Right lung (tissue), 5 donors: ENCODE data around the gene SPTB. TPM values are rescaled to one million over a fixed set of nuclear protein-coding genes. Genes with fewer than 3 reads are reported as not detected.

ENCODE experiments used
- DNase-seq, 2 donors: peaks; one replicate each; pipeline ENCODE4 v3.0.0-alpha.2; 2013
- polyA plus RNA-seq, 5 donors: library from polyadenylated mRNA; unstranded; fragments of 120-200 nt; gene quantifications; one replicate each; pipeline versions ENCODE4 v1.2.1 to v1.2.3, GENCODE V29; 2013; ENCODE audit warnings: inconsistent platforms in 1 of 5, low replicate concordance in 1 of 5; ENCODE audit not compliant: insufficient read length in 5 of 5, insufficient read depth in 1 of 5

Gene SPTB
- polyA plus RNA-seq, 5 donors = 2.7 to 8.0 (median 4.3) TPM

DNA sequence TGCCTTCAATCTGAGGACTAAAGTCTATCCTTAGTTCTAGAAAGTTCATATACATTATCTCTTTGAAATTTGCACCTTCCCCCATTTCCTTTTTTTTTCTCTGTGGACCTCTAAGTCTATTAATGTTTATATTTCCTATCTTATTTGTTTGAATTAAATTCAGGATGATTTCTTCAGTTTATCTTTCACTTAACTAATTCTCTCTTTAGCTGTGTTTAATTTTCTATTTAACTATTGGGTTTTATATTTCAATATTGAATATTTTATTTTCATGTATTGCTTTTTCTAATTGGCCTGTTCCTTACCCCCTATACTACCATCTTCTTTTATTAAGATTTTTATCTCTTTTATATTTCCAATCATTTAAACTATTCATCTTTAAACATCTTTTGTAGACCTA, 166.0 kb downstream of the SPTB start:
- no peak for DNase-seq

DNA sequence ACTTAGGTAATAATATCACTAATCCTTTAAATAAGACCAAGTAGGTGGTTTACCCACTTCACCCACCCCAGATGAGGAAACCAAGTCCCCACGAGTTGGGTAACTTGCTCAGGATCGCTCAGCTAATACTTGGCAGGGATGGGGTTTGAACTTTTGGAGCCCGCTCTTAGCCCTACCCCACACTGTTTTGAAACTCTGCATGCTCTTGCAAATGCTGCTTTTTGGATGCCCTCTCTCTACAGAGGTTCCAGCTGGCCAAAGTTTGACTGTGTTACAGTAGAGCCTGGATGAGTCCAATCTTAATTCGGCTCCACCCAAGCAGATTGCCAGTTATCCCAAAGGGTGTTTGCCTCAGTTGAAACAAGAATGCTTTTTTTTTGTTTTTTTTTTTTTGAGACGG, 168.7 kb downstream of the SPTB start:
- no peak for DNase-seq

DNA sequence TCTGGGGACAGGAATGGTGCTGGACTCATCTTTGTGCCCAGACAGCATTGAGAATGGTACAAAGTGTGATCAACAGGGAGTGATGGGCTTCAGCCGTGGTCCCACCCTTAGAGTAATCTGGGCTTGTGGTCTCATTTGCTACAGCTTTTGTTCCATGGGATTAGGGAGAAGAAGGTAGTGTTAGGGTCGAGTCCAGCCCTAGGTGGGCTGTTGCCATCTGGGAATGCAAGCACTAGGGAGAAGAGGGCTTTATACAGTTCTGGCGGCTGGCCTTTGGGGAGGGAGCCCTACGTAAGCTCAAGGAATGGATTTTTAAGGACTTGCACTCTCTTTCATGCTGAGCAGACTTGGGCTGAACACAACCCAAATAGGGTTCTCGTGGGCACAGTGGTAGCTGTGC, 170.6 kb downstream of the SPTB start:
- DNase-seq = no peak

DNA sequence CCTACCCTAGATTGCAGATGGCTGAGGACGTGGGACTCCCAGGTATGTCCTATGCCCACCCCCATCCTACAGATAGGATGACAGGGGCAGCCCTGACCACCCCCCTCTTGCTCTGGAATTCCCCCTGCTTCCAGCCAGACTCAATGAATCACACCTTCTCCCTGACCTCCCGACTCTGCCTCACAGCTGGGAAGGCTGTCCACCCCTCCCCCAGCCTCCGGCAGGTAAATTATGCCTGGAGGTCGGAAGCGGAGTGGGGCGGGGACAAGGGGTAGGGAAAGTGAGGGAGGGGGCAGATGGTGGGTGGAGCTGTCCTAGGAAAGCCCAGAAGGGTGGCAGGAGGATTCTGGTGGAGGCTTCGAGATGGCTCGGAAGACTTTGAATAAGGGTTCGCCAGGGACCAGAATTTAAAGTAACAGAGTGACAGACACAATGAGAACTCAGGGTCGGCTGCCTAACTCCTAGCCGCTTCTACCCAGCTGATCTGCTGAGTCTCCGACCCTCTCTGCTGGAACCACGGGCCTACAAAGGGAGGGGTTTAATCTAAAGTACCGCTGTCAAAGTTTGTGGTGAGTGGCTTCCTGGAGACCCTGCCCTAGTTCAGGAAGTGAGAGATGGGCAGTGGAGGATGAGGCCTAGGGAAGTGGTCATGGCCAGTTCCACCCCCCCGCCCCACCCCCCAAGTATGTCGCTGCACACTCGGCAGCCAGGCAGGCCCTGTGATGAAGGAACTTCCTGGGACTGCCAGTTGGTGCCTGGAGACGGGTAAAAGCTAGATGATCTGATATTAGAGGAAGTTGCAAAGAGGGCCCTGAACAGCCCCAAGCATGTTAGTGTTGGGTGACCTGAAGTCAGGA, 171.3 kb downstream of the SPTB start:
- no peak for DNase-seq

DNA sequence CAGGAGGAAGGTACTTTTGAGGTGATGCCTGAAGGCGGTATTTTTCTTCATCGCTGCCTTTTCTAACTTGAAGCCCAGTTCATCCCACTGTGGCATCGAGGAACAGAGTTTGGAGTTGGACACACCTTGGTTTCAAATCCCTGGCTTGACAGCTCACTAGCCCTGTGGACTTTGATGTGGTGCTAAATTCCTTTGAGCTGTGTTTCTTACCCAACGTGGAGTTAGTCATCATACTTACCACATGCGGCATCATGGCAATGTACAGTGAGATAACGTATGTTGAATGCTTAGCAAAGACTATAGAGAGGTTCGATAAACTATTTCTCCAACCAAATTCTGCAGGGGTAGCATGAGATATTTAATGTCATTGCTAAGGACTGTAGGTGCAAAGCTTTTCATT, 172.0 kb downstream of the SPTB start:
- DNase-seq = no peak

DNA sequence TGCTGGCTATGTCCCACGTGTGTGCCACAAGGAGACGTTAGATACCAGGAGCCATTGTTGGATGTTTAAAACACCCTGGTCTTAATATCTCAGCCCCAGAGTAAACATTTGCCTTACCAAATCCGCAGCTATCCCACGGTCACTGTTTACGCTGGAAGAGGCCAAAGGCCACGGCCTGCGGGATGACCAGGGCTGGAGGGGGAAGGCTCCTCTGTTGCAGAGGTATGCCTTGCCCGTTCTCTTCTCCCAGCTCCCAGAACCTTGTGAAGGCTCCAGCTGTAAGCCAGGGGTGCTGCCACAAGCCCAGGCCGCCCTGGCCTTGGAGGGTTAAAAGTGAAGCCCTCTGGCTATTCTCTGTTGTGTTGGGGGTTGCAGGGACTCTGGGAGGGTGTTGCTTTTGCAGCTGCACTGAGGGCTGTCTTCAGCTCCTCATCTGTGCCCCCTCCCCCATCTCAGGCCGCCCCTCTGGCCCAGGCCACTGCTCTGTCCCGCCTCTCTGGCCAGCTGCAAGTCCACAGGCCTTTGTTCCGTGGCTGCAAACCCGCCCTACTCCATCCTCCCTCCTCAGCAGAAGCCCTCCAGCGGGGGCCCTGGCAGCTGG, 173.0 kb downstream of the SPTB start:
- no peak for DNase-seq

DNA sequence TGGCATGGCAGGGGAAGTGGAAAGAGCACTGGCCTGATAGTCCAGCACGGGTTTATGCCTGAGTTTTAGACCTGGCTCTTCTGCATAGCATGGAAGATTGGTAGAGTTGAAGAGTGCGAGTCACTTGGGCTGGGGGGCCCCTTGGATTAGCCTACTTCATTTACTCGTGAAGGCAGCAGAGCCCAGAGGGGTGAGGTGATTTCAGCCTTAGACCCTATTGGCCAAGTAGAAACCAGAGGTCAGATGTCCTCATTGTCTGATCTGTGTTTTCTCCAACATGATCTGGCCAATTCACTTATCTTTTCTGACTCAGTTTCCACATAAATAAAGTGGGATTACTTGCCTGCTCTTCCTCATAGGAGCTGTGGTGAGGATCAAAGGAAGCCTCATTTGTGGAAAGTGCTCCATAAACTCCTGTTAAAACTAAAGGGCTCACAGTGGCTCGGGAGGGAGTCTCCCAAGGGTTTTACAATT, 173.6 kb downstream of the SPTB start:
- no peak for DNase-seq

DNA sequence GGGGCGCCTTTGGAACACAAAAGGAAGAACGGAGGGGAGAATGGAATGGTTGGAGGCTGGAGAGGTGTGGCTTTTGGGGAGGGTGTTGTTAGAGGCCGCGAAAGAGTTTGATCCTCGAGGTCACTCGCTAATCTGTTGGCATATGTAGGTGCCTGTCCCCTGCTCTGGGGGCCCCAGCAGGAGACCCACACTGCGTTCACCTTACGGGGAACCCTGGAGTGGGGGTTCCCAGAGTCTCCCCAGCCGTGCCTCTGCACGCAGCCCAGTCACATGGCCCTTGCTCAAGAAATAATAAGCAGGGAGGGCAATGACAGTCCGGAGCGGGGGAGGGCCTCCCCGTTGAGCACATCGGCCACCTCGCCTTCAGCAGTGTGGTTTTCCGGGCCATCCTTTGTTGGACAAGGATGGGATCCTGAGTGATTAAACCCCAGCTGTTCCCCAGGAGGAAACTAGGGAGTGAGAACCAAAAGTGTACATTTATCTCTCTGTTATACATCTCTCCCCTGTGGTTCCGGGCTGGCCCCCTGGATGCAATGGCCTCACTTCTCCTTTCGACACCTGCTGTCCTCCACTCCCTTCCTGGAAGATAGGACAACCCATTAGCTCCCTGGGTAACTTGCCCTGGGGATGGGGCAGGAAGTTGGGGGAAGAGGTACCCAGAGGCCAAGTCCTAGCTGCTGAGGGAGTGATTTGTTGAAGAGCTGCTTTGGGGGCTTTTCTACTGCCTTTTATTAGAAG, 174.2 kb downstream of the SPTB start:
- no peak for DNase-seq

DNA sequence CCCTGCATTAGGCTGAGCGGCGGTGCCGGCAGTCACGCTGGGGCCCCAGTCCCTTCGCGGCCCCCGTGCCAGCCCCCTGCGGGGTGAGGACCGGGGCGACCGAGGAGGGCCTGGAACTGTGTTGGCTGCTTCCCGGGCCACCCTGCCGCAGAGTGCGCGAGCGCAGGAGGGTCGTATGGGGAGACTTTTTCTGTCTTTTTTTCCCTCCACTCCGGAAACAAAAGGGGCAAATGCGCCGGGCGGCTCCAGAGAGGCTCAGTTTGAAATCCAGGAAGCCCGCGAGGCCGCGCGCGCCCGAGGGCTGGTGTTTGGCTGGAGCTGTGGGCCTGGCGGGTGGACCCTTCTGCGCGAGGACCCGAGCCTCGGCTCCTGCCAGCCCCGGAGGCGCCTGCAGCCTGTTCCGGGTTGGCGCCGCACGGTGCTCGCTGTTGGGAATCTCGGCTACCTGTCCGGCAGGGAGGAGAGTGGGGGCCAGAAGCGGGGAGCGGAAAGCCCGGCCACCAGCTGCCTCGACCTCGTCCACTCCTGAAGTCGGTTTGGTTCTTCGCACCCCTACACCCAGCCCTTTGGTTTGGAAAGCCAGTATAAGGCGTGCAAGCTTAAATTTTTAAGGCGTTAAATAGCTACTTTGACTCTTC, 174.8 kb downstream of the SPTB start:
- no peak for DNase-seq

DNA sequence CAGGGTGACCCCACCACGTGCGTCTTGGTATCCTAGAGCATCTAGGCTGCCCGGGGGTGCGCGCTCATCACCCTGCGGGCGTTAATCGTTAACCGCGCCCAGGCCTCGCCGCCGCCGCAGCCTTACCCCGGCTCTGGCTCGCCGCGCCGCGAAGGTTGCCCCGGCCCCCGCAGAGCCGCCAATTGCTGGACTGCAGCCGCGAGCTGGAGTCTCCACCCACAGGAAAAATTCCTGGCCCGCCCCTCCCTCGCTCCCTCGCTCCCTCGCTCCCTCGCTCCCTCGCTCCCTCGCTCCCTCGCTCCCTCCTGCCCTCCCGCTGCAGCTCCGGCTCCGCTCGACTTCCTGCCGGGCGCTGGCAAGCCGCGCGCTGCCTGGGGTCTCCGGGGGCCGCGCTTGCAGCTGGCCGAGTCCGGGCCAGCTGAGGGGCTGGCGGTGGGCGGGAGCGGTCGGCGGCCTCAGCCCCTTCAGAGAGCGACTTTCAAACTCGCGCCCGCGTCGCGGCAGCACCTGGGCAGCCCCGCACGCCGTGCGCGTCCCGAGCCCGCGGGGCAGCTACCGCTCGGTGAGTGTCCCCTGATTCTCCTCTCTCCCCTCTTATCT, 175.5 kb downstream of the SPTB start, which contains the start of gene PLEKHG3:
PLEKHG3 (plus strand) TSS at position 282 of the 600 bp plus-strand sequence. CDS start 23,208 bp downstream, outside the sequence.
- peak in 1 of 2 donors; percentile 77 for DNase-seq

DNA sequence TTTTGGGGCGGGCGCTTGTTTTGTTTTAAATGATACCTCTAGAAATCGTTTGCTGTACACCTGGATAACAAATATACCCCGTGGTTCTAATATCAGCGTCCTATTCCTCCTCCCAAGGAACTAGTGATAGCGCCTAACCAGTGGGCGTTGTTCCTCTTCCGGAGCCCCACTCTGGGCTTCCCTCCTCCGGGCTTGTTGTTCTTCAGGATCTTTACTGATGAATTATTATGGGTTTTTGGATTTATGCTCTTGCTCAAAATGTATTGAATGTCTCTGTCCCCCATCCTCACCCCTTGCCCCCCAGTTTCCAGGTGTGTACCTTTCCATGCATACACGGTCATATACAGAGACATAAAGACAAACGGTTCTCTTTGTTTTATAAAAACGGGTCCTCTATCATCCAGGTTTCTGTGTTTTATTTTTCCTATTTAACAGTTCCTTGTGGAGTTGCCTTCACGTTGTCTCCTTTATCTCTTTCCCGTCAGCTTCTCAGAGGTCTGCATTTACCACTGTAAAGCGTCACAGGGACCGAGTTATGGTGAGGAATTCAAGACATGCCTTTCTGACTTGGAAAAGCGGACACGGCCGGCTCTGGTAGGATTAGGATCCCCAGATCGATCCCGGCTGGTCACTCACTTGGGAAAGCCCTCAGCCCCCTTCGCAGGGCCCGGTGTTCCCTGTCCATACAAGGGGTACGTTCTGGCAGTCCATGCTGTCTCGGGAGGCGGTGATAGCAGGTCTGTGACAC, 176.1 kb downstream of the SPTB start:
- DNase-seq = no peak

DNA sequence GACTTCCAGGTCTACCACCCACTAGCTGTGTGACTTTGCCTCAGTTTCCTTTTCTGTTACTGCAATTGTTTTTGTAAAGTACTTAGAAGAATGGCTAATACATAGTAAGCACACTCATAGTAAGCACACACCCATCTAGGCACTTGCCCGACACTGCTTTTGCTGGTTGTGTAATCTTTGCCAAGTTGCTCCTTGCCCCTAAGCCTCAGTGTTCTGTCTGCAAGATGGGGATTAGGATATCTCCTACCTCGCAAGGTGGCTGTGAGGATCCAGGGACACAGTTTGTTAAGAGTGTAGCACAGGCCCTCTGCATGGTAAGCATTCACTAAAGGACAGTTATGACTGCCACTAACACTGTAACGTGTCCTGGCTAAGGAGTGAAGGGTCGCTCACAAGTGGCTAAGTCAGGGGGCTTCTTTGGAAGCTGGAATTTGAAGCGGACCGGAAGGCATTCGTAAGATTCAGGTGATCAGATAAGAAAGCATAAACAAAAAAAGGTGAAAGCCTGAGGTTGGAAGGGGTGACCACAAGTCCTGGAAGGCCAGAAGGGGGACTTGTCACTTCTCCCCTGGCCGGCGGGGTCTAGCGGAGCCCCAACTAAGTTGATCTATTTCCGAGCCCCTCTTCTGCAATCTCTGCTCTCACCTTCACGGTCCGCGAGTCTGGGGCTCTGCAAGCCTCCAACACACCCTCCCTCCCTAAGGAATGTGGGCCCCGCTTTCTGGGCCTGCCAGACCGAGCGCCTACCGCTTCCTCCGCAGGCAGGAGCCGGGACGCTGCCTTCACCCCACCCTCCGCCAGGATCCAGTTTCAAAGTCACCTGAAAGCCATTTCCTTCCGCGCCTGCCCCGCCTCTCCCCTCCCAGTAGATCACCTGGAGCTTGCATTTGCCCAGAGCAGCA, 177.0 kb downstream of the SPTB start:
- no peak for DNase-seq

DNA sequence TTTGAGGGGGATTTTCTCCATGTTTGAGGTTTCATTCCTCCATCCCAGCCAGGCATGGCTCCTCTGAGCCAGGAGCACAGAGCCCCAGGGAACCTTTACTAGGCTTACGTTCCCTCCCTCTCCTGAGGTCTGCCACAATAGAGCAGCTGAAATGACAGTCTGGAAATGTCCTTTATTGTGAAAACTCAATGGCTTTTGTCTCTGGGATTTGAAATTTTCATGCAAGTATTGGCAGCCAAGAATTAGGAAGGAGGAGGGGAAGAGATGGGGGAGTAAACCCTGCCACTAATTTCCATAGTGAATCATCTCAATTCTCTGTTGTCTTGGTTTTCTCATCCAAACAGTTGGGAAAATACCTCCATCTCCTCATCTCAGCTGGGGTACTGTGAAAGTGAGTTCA, 178.0 kb downstream of the SPTB start:
- DNase-seq = no peak

DNA sequence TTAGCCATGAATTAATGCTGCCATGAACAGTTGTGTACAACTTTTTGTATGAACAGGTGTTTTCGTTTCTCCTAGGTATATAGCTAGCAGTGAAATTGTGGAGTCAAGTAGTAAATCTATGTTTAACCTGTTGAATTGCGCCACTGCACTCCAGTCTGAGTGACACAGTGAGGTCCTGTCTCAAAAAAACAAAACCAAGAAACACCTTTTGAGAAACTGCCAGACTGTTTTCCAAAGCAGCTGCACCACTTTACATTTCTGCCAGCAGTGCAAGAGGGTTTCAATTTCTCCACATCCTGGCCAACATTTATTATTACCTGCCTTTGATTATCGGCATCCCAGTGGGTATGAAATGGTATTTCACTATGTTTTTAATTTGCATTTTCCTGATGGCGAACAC, 178.8 kb downstream of the SPTB start:
- no peak for DNase-seq

DNA sequence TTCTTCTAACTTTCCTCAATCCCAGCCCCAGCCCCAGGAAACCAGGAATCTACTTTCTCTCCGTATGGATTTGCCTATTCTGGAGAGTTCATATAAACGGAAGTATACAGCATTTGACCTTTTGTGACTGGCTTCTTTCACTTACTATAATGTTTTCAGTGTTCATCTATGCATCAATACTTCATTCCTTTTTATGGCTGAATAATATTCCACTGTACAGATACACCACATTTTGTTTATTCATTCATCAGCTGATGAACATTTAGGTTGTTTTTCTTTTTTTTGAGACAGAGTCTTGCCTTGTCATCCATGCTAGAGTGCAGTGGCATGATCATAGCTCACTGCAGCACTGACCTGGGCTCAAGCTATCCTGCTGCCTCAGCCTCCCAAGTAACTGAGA, 179.4 kb downstream of the SPTB start:
- no peak for DNase-seq

DNA sequence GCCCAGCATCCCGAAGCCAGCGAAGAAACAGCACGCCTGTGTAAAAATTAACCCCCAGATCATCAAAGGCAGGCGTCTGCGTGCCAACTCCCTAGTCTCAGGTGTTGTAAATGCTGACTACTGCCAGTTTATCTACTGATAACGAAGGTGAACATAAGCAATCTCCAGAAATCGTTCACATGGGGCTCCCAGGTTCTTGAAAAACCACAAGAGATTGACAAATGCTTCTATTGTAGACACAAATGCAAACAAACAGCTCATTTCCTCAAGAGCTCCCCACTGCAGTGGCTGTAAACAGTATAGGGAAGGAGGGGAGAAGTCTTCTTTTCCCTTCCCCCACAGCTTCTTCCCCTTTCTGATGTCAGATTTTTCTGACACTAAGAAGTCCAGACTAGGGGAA, 180.8 kb downstream of the SPTB start:
- DNase-seq = no peak

DNA sequence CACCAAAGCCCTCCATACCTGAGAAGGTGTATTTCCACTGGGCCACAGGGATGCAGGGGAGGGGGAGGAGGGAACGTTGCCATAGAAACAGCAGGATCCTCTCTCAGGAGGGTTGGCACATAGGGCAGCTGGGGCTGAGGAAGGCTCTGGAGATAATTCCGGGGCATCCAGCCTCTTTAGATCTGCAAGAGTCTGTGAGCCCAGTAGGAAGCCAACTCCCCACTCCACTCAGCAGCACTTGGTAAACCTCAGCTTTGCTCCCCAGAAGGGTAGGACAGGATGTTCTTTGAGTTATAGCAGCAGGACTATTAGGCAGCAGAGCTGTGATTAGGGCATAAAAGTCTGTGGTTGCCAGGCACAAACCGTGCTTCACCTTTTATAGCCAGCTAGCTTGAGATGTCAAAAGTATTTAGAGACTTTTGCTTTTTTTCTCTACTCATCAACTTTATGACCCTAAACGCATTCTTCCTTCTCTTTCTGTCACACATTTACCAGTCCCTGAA, 183.3 kb downstream of the SPTB start:
- DNase-seq = no peak
